Osteoblast (primary cell): ENCODE data around the gene DNHD1. TPM values are rescaled to one million over a fixed set of nuclear protein-coding genes. Genes with fewer than 3 reads are reported as not detected.
A peak's percentile ranks its signal among the peaks of the same experiment; 100 is the strongest.

Source experiments
- DNase-seq: peaks from one replicate; pipeline ENCODE4 v3.0.0; 2011; ENCODE audit warnings: low spot score, mixed read lengths; ENCODE audit not compliant: insufficient read length; ENCODE audit errors: missing footprints
- H2AFZ ChIP-seq: 2 replicates; pipeline ENCODE4 v1.6.0; 2011; ENCODE audit warnings: mild to moderate bottlenecking, low read length
- H3K27ac ChIP-seq: 2 replicates; pipeline ENCODE4 v1.5.1; 2011; ENCODE audit warnings: mild to moderate bottlenecking, low read depth, low read length, moderate library complexity
- H3K27me3 ChIP-seq: 2 replicates; pipeline ENCODE4 v1.6.0; 2012; ENCODE audit warnings: mild to moderate bottlenecking, control low read depth, inconsistent platforms, low read length, moderate library complexity; ENCODE audit not compliant: insufficient read depth
- H3K36me3 ChIP-seq: 2 replicates; pipeline ENCODE4 v1.5.1; 2011; ENCODE audit warnings: mild to moderate bottlenecking, low read length, control low read depth, moderate library complexity; ENCODE audit not compliant: insufficient read depth
- H3K4me1 ChIP-seq: 2 replicates; pipeline ENCODE4 v1.5.1; 2011; ENCODE audit warnings: mild to moderate bottlenecking, low read length, control low read depth, moderate library complexity; ENCODE audit not compliant: insufficient read depth
- H3K4me2 ChIP-seq: 2 replicates; pipeline ENCODE4 v1.6.0; 2011; ENCODE audit warnings: mild to moderate bottlenecking, low read length; ENCODE audit not compliant: insufficient read depth
- H3K4me3 ChIP-seq: fragments of 200-600 bp; sonication (generic); 3 replicates; pipeline ENCODE4 v1.5.1; 2012; ENCODE audit warnings: mild to moderate bottlenecking, low read length, inconsistent platforms; ENCODE audit not compliant: insufficient read depth
- H3K79me2 ChIP-seq: 2 replicates; pipeline ENCODE4 v1.6.0; 2012; ENCODE audit warnings: mild to moderate bottlenecking, low read length, control low read depth, inconsistent platforms; ENCODE audit not compliant: insufficient read depth
- H3K9me3 ChIP-seq: 2 replicates; pipeline ENCODE4 v1.5.1; 2011; ENCODE audit warnings: low read depth, low read length, control low read depth
- H4K20me1 ChIP-seq: 2 replicates; pipeline ENCODE4 v1.6.0; 2012; ENCODE audit warnings: mild to moderate bottlenecking, low read length, control low read depth; ENCODE audit not compliant: insufficient read depth
- total RNA-seq: library from RNA; depleted of rRNA; stranded (reverse); fragments of >200 nt; gene quantifications from 2 replicates; pipeline ENCODE4 v1.2.3, GENCODE V29; 2012
- TF ChIP-seq, protein P1 (sequence below): IDR thresholded peaks from 2 replicates; pipeline ENCODE4 v1.5.1; 2011; ENCODE audit warnings: mild to moderate bottlenecking, low read depth, low read length, moderate library complexity; ENCODE audit errors: extremely low read depth

DNHD1 gene
- total RNA-seq, 1 donor: 9.0 TPM

DNA sequence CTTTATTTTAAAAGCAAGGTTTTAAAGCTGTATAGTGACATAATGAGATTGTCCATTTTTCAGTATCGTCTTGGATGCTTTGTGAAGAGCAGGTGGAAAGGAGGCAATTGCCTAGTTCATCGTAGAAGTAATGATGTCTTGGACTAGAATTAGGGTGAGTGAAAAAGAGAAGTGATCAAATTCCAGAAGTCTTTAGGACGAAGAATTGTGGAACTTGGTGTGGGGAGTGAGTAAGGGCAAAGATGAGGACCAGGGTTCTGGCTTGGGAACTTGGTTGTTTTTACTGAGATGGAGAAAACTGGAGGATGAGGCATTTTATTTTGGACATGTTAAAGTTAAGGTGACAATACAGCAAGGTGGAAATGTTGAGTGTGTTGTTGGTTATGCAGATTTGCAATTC is 107.7 kb downstream of the DNHD1 start:
- Histone ChIP-seq H3K4me3 (peak overlapping the region; percentile 96), H3K27me3 (no peaks in the 10 kb centered on the region), H4K20me1 (peaks cover 17% of the 10 kb centered on the region), H3K36me3 (peaks cover 47% of the 10 kb centered on the region), H3K27ac (peak overlapping the region; percentile 71), H3K9me3 (no peaks in the 10 kb centered on the region), H3K79me2 (peaks cover 90% of the 10 kb centered on the region), H3K4me1 (peaks cover 61% of the 10 kb centered on the region), H2AFZ (no peak overlapping the region), H3K4me2 (peak overlapping the region; percentile 93)
- DNase-seq: no peak
- TF ChIP-seq, protein P1, sequence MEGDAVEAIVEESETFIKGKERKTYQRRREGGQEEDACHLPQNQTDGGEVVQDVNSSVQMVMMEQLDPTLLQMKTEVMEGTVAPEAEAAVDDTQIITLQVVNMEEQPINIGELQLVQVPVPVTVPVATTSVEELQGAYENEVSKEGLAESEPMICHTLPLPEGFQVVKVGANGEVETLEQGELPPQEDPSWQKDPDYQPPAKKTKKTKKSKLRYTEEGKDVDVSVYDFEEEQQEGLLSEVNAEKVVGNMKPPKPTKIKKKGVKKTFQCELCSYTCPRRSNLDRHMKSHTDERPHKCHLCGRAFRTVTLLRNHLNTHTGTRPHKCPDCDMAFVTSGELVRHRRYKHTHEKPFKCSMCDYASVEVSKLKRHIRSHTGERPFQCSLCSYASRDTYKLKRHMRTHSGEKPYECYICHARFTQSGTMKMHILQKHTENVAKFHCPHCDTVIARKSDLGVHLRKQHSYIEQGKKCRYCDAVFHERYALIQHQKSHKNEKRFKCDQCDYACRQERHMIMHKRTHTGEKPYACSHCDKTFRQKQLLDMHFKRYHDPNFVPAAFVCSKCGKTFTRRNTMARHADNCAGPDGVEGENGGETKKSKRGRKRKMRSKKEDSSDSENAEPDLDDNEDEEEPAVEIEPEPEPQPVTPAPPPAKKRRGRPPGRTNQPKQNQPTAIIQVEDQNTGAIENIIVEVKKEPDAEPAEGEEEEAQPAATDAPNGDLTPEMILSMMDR: no peak

DNA sequence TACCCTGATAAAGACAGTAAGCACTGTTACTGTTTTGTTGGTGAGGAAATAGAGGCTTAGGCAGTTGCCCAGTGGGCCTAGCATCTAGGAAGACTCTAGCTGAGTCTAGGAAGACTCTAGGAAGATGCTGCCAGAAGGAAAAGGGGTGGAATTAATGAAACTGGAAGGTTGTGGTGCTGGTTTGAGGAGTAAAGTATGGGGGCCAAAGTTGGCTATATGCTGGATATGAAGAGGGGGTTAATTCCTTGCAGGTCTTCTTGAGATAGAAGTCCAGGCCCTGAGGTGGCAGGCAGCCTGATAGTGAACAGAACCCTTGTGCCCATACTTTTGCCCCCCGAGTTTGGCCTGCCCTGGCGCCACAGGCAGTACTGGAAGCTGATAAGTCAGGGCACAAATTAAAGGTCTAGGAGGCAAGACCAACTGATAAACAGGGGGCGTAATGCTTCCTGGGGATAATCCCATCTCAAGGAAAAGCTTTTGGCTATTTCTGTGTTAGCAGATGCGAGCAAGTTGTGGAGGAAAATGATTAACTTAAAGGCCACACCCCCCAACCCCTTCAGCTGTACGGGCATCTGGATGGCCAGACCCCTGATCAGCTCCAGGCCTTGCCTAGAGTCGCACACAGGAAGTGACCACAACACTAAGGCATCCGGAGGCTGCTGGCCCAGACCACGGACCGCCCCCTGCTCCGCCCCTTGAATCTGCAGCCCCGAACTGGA is 109.5 kb downstream of the DNHD1 start:
- peaks cover 22% of the 10 kb centered on the region for H4K20me1 ChIP-seq
- H3K9me3 ChIP-seq: no peaks in the 10 kb centered on the region
- peak overlapping the region; percentile 79 for H3K27ac ChIP-seq
- peaks cover 90% of the 10 kb centered on the region for H3K79me2 ChIP-seq
- H3K4me3 ChIP-seq: peak overlapping the region; percentile 96
- H3K4me1 ChIP-seq: peaks cover 68% of the 10 kb centered on the region
- H2AFZ ChIP-seq: no peak overlapping the region
- DNase-seq: peak; percentile 98
- H3K36me3 ChIP-seq: peaks cover 46% of the 10 kb centered on the region
- no peaks in the 10 kb centered on the region for H3K27me3 ChIP-seq
- TF ChIP-seq, protein P1: no peak
- H3K4me2 ChIP-seq: peak overlapping the region; percentile 93

DNA sequence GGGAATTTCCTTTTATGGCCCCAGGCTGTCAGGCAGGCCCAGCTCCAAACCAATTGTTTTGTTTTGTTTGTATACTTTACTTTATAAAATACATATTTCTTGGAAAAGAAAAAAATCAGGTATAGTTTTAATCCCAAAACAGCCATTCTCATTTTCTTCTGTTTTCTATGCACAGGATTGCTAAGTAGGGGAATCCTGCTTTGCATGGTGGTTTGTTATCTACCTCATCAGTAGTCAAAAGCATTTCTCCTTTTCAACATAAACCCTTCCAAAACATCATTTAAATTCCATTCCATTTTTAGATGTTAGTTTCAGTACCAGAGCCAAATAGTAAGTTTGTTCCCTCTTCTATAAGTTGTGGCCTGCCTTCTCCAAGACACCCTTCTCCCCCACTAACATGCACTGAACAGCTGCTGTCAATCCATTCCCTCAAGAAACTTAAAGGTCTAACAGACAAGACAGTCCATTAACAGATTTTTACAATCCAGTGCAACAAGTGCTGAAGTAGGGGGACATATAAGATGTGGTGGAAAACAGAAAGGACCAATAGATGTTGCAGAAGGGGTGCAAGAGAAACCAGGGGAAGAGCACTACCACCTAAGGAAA is 110.2 kb downstream of the DNHD1 start:
- TF ChIP-seq, protein P1: no peak
- H3K4me1 ChIP-seq: peaks cover 62% of the 10 kb centered on the region

DNA sequence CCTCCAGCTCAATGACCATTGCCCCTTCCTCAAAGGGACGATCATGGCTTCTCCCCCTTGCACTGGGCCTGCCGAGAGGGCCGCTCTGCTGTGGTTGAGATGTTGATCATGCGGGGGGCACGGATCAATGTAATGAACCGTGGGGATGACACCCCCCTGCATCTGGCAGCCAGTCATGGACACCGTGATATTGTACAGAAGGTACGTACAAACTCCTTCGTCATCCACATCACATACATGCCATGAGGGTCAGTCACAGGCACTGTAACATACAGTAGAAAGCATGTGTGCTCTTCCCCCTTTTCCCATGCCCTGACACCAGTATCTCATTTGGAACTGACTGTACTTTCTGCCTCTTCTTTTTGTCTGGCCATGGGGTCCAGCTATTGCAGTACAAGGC is 110.9 kb downstream of the DNHD1 start:
- Histone ChIP-seq H3K4me1 (peaks cover 64% of the 10 kb centered on the region), H3K27me3 (no peaks in the 10 kb centered on the region), H4K20me1 (peaks cover 15% of the 10 kb centered on the region), H3K79me2 (peaks cover 78% of the 10 kb centered on the region), H3K4me2 (no peak overlapping the region), H3K9me3 (no peaks in the 10 kb centered on the region), H3K27ac (peak overlapping the region; percentile 41), H3K36me3 (peaks cover 43% of the 10 kb centered on the region), H2AFZ (no peak overlapping the region), H3K4me3 (no peak overlapping the region)
- no peak for DNase-seq
- TF ChIP-seq, protein P1: no peak

More for the DNA sequence above, 110.2 kb downstream of the DNHD1 start:
- Histone ChIP-seq H3K4me2 (peak overlapping the region; percentile 93), H2AFZ (no peak overlapping the region), H3K36me3 (peaks cover 43% of the 10 kb centered on the region), H4K20me1 (peaks cover 15% of the 10 kb centered on the region), H3K27ac (peak overlapping the region; percentile 41), H3K27me3 (no peaks in the 10 kb centered on the region), H3K4me3 (no peak overlapping the region), H3K79me2 (peaks cover 85% of the 10 kb centered on the region), H3K9me3 (no peaks in the 10 kb centered on the region)
- no peak for DNase-seq
